22Rv1 (cell line): ENCODE results near the gene DEFB113.
"Not testable (repeated sequence)": the region's sequence is repeated elsewhere in the genome, so short reads cannot be mapped to it uniquely, and the experiment has no call there.

Experiments used
- H3K27ac ChIP-seq: fragments of 450-650 bp; 2 replicates; pipeline ENCODE4 v1.5.1; 2017
- ZFX ChIP-seq: fragments of 450-650 bp; IDR thresholded peaks from 2 replicates; pipeline ENCODE4 v1.6.1; 2017; ENCODE audit warnings: antibody characterized with exemption, borderline replicate concordance
- TF ChIP-seq, protein P1 (sequence below): fragments of 450-650 bp; IDR thresholded peaks from 2 replicates; pipeline ENCODE4 v1.5.1; 2017; ENCODE audit warnings: mild to moderate bottlenecking

The DEFB113 gene

GRCh38 chr6:49958180-49958579, 11.2 kb downstream of the DEFB113 start:
- no peak for TF ChIP-seq ZFX
- TF ChIP-seq, protein P1, sequence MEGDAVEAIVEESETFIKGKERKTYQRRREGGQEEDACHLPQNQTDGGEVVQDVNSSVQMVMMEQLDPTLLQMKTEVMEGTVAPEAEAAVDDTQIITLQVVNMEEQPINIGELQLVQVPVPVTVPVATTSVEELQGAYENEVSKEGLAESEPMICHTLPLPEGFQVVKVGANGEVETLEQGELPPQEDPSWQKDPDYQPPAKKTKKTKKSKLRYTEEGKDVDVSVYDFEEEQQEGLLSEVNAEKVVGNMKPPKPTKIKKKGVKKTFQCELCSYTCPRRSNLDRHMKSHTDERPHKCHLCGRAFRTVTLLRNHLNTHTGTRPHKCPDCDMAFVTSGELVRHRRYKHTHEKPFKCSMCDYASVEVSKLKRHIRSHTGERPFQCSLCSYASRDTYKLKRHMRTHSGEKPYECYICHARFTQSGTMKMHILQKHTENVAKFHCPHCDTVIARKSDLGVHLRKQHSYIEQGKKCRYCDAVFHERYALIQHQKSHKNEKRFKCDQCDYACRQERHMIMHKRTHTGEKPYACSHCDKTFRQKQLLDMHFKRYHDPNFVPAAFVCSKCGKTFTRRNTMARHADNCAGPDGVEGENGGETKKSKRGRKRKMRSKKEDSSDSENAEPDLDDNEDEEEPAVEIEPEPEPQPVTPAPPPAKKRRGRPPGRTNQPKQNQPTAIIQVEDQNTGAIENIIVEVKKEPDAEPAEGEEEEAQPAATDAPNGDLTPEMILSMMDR: no peak
- H3K27ac ChIP-seq: no peak overlapping the region

GRCh38 chr6:49955847-49956246, 13.6 kb downstream of the DEFB113 start:
- no peak for TF ChIP-seq ZFX
- TF ChIP-seq, protein P1: no peak
- H3K27ac ChIP-seq: no peak overlapping the region

DNA sequence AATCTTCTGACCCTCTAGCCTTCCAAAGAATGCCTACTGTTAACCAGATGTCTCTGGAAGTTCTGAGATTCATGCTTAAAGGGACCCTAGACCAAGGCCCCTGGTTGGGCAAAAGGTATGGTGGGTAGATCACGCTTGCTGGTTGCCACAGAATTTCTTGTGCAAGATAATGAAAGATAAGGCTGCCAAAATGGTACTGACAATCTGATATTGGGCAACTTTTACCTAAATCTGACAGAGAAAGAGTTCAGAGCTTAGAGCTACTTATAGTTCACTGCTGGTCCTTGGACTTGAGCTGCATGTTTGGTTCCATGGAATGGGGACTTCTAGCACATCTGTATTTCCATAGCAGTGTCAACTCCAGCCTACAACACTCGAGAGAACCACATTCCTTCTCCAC, 17.5 kb downstream of the DEFB113 start:
- no peak for TF ChIP-seq ZFX
- TF ChIP-seq, protein P1: no peak
- no peak overlapping the region for H3K27ac ChIP-seq

DNA sequence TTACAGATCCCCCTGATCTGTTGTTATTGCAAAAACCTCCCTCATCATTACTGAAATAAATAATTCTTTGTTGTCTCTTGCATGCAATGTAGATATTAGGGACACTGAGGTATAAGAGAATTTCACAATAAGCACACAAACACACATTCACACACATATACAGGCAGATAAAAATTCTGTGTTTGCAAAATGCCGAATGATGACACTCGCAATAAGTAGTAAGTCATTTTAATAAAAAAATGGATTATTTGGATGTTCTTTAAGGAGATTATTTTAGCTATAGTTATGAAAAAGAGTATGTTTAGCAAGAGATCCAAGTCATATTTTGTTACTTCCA, 19.0 kb downstream of the DEFB113 start:
- no peak for TF ChIP-seq ZFX
- TF ChIP-seq, protein P1: no peak

DNA sequence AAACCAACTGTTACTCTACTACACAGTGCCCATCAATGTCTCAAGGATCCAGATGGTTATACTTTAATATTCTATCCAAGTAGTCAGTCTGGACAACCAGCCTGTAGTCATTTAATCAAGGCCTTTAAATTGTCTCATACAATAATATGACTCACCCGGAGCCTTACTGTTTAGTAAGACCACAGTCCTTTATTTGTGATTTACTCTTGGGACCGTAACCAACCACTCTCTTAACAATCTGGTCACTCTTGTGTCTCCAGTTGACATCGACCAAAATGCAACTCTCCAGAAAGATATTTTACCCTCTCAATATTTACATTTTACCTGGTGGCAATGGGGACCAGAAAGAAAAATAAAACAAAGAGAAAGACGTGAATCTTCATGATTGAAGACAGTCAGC, 20.4 kb downstream of the DEFB113 start:
- H3K27ac ChIP-seq: no peak overlapping the region
- TF ChIP-seq ZFX: no peak
- TF ChIP-seq, protein P1: no peak

More for the DNA sequence above, 19.0 kb downstream of the DEFB113 start:
- H3K27ac ChIP-seq: no peak overlapping the region

DNA sequence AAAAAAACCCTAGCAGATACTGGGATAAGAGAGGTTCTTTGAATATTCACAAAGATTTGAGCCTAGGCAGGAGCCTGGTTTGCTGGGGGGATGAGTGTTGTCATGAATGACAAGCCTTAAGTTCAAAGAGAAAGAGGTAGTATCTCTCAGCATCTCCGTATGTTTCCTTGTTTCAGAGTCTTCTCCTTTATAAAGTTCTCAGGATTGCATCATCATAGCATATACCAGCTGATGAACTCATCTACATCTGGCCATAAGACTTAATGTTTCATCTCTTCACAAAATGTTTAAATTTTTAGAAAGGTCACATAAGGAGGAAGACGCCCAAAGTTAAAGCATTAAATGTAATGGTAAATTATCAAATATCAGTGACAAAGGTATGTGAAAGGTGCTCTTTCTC, 22.6 kb downstream of the DEFB113 start:
- no peak overlapping the region for H3K27ac ChIP-seq
- TF ChIP-seq, protein P1: no peak
- TF ChIP-seq ZFX: no peak

DNA sequence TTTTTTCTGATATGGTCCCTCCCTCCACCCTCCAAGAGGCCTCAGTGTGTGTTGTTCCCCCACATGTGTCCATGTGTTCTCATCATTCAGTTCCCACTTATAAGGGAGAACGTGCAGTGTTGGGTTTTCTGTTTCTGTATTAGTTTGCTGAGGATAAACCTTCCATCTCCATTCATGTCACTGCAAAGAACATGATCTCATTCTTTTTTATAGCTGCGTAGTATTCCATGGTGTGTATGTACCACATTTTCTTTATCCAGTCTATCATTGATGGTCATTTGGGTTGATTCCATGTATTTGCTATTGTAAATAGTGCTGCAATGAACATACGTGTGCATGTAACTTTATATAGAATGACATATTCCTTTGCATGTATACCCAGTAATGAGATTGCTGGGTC, 25.4 kb downstream of the DEFB113 start:
- not testable (repeated sequence) for H3K27ac ChIP-seq

GRCh38 chr6:49939993-49940498, 29.4 kb downstream of the DEFB113 start:
- no peak overlapping the region for H3K27ac ChIP-seq
- TF ChIP-seq, protein P1: no peak
- TF ChIP-seq ZFX: no peak
